ENCODE data around the gene CRHR1.

Gene CRHR1

DNA sequence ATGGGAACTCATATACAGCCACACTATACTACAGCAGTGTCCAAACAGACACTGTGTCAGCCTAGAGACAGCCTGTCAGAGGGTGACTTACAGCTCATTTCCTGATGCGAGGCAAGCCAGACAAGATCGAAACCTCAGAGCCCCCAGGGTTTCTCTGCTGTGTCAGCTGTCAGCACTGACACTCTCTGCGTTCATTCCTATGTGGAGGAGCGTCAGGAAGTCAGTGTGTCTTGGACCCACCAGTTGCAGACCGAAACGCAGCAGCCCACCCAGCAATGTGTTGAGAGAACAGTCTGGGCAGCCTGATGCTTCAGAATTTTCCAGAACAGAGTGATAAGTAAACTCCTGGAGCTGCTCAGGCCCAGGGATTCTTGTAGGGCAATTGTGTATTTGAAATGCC, 89.6 kb downstream of the CRHR1 start:
- Histone ChIP-seq H3K4me2 (ENCODE audit: low read depth, low read length, poor library complexity, severe bottlenecking) (no peak overlapping the region), H2AFZ (ENCODE audit: low read depth, low read length, severe bottlenecking) (no peak overlapping the region), H4K20me1 (ENCODE audit: low read depth, low read length) (no peaks in the 10 kb centered on the region), H3K27me3 (ENCODE audit: low read length) (no peaks in the 10 kb centered on the region), H3K4me3 (ENCODE audit: insufficient read depth, low read length, poor library complexity, severe bottlenecking) (no peak overlapping the region), H3F3A (ENCODE audit: insufficient read depth) (no peaks in the 10 kb centered on the region), H3K36me3 (ENCODE audit: low read length) (no peaks in the 10 kb centered on the region), H3K9ac (ENCODE audit: low read length) (no peak overlapping the region), H3K9me3 (ENCODE audit: insufficient read depth, low read length) (no peaks in the 10 kb centered on the region), H3K79me2 (ENCODE audit: insufficient read depth, low read length) (no peaks in the 10 kb centered on the region), H3K27ac (ENCODE audit: low read depth, low read length) (no peak overlapping the region), H3K9me2 (replicated peaks; ENCODE audit: insufficient read depth, low read length) (no peaks in the 10 kb centered on the region)
- TF ChIP-seq CTCF (IDR thresholded peaks at IDR 0.05; ENCODE audit: insufficient read depth, low read length, poor library complexity, severe bottlenecking) (no peak), EZH2phosphoT487 (conservative IDR thresholded peaks at IDR 0.05; ENCODE audit: low read length) (no peak)

DNA sequence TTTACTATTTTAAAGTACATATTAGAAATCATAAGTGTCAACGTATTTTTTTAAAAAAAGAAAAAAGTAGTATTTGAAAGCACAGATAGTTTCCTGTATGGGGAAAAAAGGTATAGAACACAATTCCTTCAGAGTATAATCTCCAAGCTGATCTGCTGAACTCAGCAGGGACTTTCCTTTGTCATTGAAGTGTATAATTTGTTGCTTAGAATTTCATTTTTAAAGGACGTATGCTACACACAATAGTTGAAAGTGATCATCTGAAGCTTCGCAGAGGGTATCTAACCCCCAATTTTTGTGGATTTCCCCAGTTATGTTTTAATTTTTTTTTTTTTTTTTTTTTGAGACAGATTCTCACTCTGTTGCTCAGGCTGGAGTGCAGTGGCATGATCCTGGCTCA, 90.0 kb downstream of the CRHR1 start:
- TF ChIP-seq EZH2phosphoT487 (conservative IDR thresholded peaks at IDR 0.05; ENCODE audit: low read length) (no peak), CTCF (IDR thresholded peaks at IDR 0.05; ENCODE audit: insufficient read depth, low read length, poor library complexity, severe bottlenecking) (no peak)
- Histone ChIP-seq H3K27ac (ENCODE audit: low read depth, low read length) (no peak overlapping the region), H3K36me3 (ENCODE audit: low read length) (no peaks in the 10 kb centered on the region), H3K79me2 (ENCODE audit: insufficient read depth, low read length) (no peaks in the 10 kb centered on the region), H2AFZ (ENCODE audit: low read depth, low read length, severe bottlenecking) (no peak overlapping the region), H3K9ac (ENCODE audit: low read length) (no peak overlapping the region), H3K4me2 (ENCODE audit: low read depth, low read length, poor library complexity, severe bottlenecking) (no peak overlapping the region), H3K9me3 (ENCODE audit: insufficient read depth, low read length) (no peaks in the 10 kb centered on the region), H4K20me1 (ENCODE audit: low read depth, low read length) (no peaks in the 10 kb centered on the region), H3K9me2 (replicated peaks; ENCODE audit: insufficient read depth, low read length) (no peaks in the 10 kb centered on the region), H3K4me3 (ENCODE audit: insufficient read depth, low read length, poor library complexity, severe bottlenecking) (no peak overlapping the region), H3F3A (ENCODE audit: insufficient read depth) (no peaks in the 10 kb centered on the region), H3K27me3 (ENCODE audit: low read length) (no peaks in the 10 kb centered on the region)

- Histone ChIP-seq H3K9me2 (replicated peaks; ENCODE audit: insufficient read depth, low read length) (no peaks in the 10 kb centered on the region), H3K4me3 (ENCODE audit: insufficient read depth, low read length, poor library complexity, severe bottlenecking) (no peak overlapping the region), H3K9me3 (ENCODE audit: insufficient read depth, low read length) (no peaks in the 10 kb centered on the region), H3F3A (ENCODE audit: insufficient read depth) (no peaks in the 10 kb centered on the region), H3K27me3 (ENCODE audit: low read length) (no peaks in the 10 kb centered on the region), H3K36me3 (ENCODE audit: low read length) (no peaks in the 10 kb centered on the region), H3K9ac (ENCODE audit: low read length) (no peak overlapping the region), H3K79me2 (ENCODE audit: insufficient read depth, low read length) (no peaks in the 10 kb centered on the region), H3K27ac (ENCODE audit: low read depth, low read length) (no peak overlapping the region), H3K4me2 (ENCODE audit: low read depth, low read length, poor library complexity, severe bottlenecking) (no peak overlapping the region), H4K20me1 (ENCODE audit: low read depth, low read length) (no peaks in the 10 kb centered on the region), H2AFZ (ENCODE audit: low read depth, low read length, severe bottlenecking) (no peak overlapping the region)
- no peak for TF ChIP-seq EZH2phosphoT487 (conservative IDR thresholded peaks at IDR 0.05; ENCODE audit: low read length)
- TF ChIP-seq CTCF (IDR thresholded peaks at IDR 0.05; ENCODE audit: insufficient read depth, low read length, poor library complexity, severe bottlenecking) = no peak
Observed at GRCh38 chr17:45876539-45876938, 92.4 kb downstream of the CRHR1 start.

- Histone ChIP-seq H3K27me3 (ENCODE audit: low read length) (no peaks in the 10 kb centered on the region), H4K20me1 (ENCODE audit: low read depth, low read length) (no peaks in the 10 kb centered on the region)
- TF ChIP-seq EZH2phosphoT487 (conservative IDR thresholded peaks at IDR 0.05; ENCODE audit: low read length) (no peak), CTCF (IDR thresholded peaks at IDR 0.05; ENCODE audit: insufficient read depth, low read length, poor library complexity, severe bottlenecking) (no peak)
Observed at GRCh38 chr17:45877467-45877866, 93.3 kb downstream of the CRHR1 start.

More at GRCh38 chr17:45877467-45877866, 93.3 kb downstream of the CRHR1 start:
- Histone ChIP-seq H3K4me3 (ENCODE audit: insufficient read depth, low read length, poor library complexity, severe bottlenecking) (no peak overlapping the region), H3K9me2 (replicated peaks; ENCODE audit: insufficient read depth, low read length) (no peaks in the 10 kb centered on the region), H3K4me2 (ENCODE audit: low read depth, low read length, poor library complexity, severe bottlenecking) (no peak overlapping the region), H3K27ac (ENCODE audit: low read depth, low read length) (no peak overlapping the region), H2AFZ (ENCODE audit: low read depth, low read length, severe bottlenecking) (no peak overlapping the region), H3K9ac (ENCODE audit: low read length) (no peak overlapping the region), H3K36me3 (ENCODE audit: low read length) (no peaks in the 10 kb centered on the region), H3K79me2 (ENCODE audit: insufficient read depth, low read length) (no peaks in the 10 kb centered on the region), H3F3A (ENCODE audit: insufficient read depth) (no peaks in the 10 kb centered on the region), H3K9me3 (ENCODE audit: insufficient read depth, low read length) (no peaks in the 10 kb centered on the region)
